Gastrocnemius medialis (tissue), 4 donors: ENCODE results near the gene LSP1.

Experiments used
- CTCF ChIP-seq, 5 experiments: fragments of 450-650 bp in 3 of 5; fragments of 200-600 bp in 2 of 5; sonication (generic) in 2 of 5; IDR thresholded peaks in 4 of 5; conservative IDR thresholded peaks in 1 of 5; 1 replicate in 4 of 5; 2 replicates in 1 of 5; pipeline ENCODE4 v1.5.1; 2016 to 2019; ENCODE audit warnings: antibody characterized with exemption in 5 of 5, mild to moderate bottlenecking in 3 of 5, moderate library complexity in 3 of 5
- POLR2A ChIP-seq, 2 donors: fragments of 450-650 bp; IDR thresholded peaks; one replicate each; pipeline ENCODE4 v1.6.1; 2017; ENCODE audit warnings: antibody characterized with exemption in 2 of 2, mild to moderate bottlenecking in 2 of 2, moderate library complexity in 2 of 2

DNA sequence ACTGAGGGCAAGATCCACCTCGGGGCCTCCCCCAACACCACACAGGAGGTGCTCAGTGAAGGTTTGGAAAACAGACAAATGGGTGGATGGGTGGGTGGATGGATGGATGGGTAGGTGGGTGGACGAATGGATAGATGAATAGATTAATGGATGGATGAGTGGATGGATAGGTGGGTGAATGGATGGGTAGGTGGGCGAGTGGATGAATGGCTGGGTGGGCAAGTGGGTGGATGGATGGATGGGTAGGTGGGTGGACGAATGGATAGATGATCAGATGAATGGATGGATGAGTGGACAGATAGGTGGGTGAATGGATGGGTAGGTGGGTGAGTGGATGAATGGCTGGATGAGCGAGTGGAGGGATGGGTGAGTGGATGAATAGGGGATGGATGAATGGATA, 39.7 kb downstream of the LSP1 start:
- no peak for TF ChIP-seq CTCF (IDR thresholded peaks at IDR 0.05 in 4 of 5, conservative IDR thresholded peaks at IDR 0.05 in 1 of 5)
- TF ChIP-seq POLR2A (IDR thresholded peaks at IDR 0.05) = no peak
